ENCODE results near the gene TOM1L1.

The TOM1L1 gene

GRCh38 chr17:54900457-54901229 is at the start of gene TOM1L1:
Gene TOM1L1 (plus strand): TSS chr17:54900852. CDS start chr17:54900866, 14 bp downstream.
- TF ChIP-seq CTCF (IDR thresholded peaks at IDR 0.05; ENCODE audit: low read depth, low read length): no peak
- peak within 1 kb of the TSS; percentile 68 to 74 for H3K4me3 ChIP-seq (replicated peaks in 1 of 2; ENCODE audit: low read depth in 2 of 2, low read length in 2 of 2)
- peak; percentile 63 for DNase-seq (ENCODE audit: low read depth in 2 of 2)

- H3K4me3 ChIP-seq (replicated peaks in 1 of 2; ENCODE audit: low read depth in 2 of 2, low read length in 2 of 2): no peak overlapping the region
- no peak for TF ChIP-seq CTCF (IDR thresholded peaks at IDR 0.05; ENCODE audit: low read depth, low read length)
- DNase-seq (ENCODE audit: low read depth in 2 of 2): no peak
Measured at GRCh38 chr17:54859187-54859586, 41.5 kb upstream of the TOM1L1 start.

GRCh38 chr17:54860617-54861470 is 39.8 kb upstream of the TOM1L1 start:
- H3K4me3 ChIP-seq (replicated peaks in 1 of 2; ENCODE audit: low read depth in 2 of 2, low read length in 2 of 2): no peak overlapping the region
- no peak for DNase-seq (ENCODE audit: low read depth in 2 of 2)
- no peak for TF ChIP-seq CTCF (IDR thresholded peaks at IDR 0.05; ENCODE audit: low read depth, low read length)

- no peak for TF ChIP-seq CTCF (IDR thresholded peaks at IDR 0.05; ENCODE audit: low read depth, low read length)
- H3K4me3 ChIP-seq (replicated peaks in 1 of 2; ENCODE audit: low read depth in 2 of 2, low read length in 2 of 2): no peak overlapping the region
- no peak for DNase-seq (ENCODE audit: low read depth in 2 of 2)
Measured at GRCh38 chr17:54861471-54861983, 39.1 kb upstream of the TOM1L1 start.

GRCh38 chr17:54863176-54863575 is 37.5 kb upstream of the TOM1L1 start:
- DNase-seq (ENCODE audit: low read depth in 2 of 2): no peak
- no peak for TF ChIP-seq CTCF (IDR thresholded peaks at IDR 0.05; ENCODE audit: low read depth, low read length)
- no peak overlapping the region for H3K4me3 ChIP-seq (replicated peaks in 1 of 2; ENCODE audit: low read depth in 2 of 2, low read length in 2 of 2)

- no peak overlapping the region for H3K4me3 ChIP-seq (replicated peaks in 1 of 2; ENCODE audit: low read depth in 2 of 2, low read length in 2 of 2)
- no peak for TF ChIP-seq CTCF (IDR thresholded peaks at IDR 0.05; ENCODE audit: low read depth, low read length)
- DNase-seq (ENCODE audit: low read depth in 2 of 2): no peak
Measured at GRCh38 chr17:54864070-54864469, 36.6 kb upstream of the TOM1L1 start.
